D341Med (cell line): Measurements from ENCODE around the gene NECAB2.

ENCODE experiments used
- DNase-seq: peaks from one replicate; pipeline ENCODE4 v3.0.0; 2012; ENCODE audit warnings: low spot score

Gene NECAB2

DNA sequence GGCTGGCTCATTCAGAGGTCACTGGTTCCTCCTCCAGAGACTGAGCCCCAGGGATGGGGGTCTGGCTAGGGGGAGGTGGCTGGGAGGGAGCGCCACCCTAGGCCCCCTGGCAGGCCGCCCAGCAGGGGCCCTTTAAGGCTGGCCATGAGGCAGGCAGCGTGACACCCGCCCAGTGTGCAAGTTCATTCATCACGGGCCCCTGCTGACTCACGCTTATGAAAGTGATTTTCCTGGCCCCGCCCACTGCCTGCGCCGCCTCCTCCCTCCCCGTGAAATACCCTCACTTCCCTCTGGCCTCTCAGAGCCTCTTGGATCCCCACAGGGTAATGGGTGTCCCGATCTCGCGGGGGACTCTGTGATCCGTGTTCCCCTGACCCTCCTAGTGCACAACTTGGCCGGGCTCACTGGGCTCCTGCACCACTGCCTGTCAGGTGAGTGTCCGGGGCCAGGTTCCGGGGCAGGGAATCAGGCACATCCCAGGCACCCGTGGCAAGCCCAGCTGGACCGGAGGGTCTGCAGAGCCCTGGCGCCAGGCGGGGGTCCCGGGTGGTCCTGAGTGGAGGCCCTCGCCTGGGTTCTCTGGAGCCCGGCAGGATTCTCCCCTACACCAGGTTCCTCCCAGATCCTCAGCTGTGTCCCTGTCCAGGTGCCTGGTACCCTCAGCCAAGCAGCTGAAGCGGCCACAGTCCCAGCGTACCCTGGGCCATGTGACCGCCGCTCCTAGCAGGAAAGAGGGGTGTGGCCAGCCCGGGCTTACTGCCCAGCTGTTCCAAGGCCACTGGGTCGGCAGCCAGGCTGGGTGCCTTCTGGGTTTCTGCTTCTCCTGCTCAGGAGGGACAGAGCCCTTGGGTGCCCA is 14.9 kb upstream of the NECAB2 start, which contains the start of gene OSGIN1:
Gene OSGIN1, plus strand, starts transcription at position 301 of the 856 bp plus-strand sequence. CDS start 4,432 bp downstream, outside the sequence.
- DNase-seq: peak; percentile 84

DNA sequence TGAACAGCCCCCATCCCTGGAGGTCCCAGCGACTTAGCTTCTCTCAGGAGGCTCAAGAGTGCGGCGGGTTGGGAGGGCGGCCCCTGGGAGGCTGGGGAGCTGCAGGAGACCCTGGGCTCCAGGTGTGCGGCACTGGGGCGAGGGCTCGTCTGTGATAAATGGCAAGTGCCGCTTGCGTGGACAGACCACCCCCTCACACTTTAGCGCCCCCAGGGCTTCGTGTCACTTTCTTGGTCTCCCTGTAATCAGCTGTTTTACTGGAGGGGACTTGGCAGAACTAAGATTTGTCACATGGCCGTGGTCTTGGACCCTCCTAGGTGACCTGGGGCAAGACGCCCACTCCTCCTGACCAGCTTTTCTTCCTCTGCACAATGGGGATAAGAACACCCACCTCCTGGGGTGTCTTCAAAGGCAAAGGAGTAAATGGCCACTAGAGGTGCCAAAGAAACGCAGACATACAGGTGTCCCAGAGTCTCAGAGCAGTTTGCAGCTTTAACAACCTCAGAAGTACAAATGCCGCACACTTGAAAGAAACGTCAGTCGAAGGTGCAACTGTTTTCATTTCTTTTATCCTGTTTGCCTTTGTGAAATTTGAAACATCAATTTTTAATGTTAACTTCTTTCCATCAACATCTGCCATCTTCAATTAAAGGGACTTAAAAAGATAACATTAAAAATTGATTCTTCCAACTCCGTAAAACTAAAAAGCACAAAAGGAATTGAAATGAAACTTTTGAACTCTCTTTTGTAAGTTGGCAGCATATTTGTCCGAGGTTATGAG is 14.1 kb upstream of the NECAB2 start:
- no peak for DNase-seq

DNA sequence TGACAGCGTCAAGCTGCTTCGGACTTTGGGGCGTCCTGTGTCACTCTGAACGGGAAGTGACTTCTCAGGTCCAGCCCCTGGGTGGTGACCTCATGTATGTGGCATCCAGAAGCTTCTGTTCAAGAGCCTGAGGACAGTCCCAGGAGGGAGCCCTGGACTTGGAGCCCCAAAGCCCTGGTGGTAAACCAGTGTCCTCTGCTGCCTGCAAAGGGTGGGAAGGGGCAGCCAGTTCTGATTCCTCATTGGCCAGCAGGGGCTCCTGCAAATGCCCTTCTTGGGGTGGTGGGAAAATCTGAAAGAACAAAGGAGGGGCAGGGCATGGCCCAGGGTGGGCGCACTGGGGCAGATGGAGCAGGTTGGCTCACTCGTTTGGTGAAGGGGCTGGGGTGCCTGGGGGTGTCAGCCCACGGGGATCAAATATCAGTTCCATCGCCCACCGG is 13.4 kb upstream of the NECAB2 start:
- no peak for DNase-seq

DNA sequence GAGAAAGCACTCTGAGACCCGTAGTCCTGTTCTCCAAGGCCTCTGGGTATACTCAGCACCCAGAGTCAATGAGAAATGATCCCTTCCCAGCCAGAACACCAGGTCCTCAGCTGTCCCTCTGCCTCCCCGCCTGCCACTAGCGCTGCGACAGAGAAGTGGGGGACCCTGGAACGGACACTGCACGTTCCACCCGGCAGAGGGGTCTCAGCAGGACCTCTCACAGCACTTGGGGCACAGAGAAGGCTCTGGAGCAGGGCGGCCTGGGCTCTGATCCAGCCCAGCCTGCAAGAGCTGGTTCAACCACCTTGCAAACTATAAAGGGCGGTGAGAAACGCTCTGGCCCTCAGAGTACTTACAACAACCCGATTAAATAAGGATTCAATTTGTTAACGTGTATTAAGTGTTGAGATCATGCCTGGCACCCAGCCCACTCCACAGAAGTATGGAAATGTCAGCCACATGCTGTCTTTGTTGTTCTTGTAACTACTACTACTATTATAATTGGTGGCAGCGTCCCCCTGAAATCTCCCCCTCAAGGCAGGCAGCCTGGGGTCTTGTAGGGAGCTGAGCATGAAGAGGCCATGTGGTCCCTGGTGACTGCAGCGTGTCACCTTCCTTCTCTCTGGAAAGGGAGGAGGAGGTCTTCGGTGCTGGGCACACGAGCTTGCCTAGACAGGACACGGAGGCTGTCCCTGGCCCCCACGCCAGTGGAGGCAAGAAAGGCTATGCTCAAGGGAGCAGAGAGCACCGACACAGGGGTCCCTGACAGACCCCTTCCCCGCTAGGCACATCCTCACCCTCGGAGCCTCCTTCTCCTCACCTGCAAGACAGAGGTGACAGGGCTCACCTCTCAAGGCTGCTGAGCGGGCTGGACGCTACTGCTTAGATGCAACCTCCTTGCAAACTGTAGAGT is 12.6 kb upstream of the NECAB2 start:
- DNase-seq: no peak

DNA sequence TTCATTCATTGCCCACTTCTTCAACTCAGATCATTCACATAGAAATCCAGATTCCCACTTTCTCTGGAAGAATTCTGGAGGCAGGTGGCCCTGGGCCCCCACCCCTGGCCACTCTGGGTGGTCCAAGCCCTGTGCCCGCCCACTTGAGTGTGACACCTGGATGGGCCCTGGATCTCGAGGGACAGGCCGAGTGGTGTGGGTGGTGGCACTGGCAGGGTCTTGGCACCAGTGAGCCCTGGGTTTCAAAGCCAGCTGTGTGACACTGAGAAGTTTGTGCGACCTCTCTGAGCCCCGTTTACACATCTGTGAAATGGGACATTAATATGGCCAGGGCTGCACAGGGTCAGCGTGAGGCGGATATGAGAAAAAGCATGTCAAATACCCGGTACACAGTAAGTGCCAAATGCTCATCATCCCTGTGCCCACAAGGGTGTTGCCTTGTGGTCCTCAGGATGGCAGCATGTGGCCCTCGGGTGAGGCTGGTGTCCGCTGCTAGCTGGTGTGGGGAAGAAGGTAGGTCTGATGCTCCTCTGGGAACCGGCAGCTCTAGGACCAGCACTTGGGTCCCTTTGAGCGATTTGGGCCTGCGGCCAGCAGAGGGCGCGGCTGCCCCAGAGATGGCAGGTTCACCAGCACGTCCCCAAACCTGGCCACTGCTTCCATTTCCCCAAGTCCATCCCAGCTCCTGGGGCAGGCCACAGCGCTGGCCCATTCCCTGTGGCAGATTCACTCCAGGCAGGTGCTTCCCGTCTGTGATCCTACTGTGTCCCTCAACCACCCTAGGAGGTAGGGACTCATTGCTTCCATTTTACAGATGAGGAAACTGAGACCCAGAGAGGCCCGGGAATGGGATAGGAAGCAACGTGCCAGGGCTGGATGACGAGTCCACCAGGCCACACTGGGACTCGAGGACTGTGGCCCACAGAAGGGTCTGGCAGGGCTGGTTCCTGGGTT is 11.4 kb upstream of the NECAB2 start:
- peak; percentile 85 for DNase-seq

DNA sequence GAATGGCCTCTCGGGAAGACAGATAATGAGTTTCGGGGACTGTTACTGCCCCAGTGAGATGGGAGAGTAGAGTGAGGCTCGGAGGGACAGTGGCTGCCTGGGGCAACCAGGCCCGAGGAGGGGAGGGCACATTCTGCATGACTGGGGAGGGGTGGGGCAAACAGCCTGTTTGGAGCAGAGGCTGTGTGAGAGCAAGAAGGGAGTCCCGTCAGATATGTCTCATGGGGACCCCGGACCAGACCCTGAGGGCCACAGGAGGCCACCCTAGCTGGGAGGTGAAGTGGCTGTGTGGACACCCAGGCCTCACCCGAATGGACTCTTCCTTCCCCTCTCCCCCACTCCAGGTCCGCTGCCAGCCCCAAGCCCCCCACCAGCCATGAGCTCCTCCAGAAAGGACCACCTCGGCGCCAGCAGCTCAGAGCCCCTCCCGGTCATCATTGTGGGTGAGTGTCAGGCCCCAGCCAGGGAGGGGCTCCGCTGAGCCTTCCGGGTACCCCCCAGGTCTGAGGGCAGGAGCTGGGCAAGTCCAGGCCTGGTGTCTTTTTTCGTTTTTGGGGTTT is 10.7 kb upstream of the NECAB2 start:
- no peak for DNase-seq

DNA sequence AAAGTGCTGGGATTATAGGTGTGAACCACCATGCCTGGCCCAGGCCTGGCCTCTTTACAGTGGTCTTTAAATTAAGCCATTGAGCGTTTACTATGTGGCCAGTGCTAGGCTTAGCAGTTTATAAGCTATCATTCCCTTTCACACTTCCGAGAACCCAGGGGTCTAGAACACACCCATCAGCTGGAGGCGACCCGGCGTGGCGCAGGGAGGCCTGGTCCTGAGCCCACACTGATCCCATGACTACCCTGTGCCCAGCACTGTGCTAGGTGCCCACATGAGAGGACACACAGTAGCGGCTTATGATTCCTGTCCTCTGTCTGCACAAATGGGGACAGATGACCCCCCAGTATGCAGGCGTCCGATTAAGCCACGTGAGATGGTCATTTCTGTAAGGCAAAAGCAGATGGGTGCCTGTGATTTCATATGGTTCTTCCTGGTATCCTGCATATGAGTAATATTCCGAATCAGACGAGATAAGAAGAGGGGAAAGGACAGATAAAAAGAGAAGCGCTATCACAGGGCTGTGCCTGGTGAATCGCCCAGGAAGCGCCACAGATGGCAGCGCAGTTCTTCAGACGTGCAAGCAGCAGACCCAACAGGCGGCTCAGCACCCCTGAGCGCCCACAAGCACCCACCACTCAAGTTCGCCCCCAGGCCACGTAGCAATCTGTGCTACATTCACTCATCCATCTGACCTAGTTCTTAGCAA is 9.8 kb upstream of the NECAB2 start:
- DNase-seq: no peak

DNA sequence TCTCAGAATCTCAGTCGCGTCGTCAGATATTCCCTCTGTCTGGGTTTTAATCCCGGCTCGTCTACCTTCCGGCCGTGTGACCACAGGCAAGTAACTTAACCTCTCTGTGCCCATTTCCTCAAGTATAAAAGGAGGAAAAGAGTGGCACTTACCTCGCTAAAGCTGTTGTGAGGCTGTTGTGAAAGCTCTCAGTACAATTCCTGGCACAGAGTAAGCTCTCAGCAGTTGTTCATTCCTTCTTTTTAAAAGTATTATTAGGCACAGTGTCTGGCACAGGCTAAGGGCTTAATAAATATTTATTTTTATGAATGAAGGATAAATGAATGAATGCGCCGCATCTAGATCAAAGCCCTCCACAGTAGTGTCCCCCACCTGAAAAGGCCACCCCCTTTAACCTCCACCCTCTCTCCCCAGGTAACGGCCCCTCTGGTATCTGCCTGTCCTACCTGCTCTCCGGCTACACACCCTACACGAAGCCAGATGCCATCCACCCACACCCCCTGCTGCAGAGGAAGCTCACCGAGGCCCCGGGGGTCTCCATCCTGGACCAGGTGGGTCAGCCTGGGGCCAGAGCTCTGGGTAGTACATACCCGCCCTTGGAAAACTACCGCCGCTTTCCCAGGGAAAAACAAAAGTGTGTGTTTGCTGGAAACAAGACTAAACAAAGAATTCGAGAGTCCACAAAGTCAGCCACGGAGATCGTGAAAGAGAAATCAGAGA is 9.0 kb upstream of the NECAB2 start:
- no peak for DNase-seq

DNA sequence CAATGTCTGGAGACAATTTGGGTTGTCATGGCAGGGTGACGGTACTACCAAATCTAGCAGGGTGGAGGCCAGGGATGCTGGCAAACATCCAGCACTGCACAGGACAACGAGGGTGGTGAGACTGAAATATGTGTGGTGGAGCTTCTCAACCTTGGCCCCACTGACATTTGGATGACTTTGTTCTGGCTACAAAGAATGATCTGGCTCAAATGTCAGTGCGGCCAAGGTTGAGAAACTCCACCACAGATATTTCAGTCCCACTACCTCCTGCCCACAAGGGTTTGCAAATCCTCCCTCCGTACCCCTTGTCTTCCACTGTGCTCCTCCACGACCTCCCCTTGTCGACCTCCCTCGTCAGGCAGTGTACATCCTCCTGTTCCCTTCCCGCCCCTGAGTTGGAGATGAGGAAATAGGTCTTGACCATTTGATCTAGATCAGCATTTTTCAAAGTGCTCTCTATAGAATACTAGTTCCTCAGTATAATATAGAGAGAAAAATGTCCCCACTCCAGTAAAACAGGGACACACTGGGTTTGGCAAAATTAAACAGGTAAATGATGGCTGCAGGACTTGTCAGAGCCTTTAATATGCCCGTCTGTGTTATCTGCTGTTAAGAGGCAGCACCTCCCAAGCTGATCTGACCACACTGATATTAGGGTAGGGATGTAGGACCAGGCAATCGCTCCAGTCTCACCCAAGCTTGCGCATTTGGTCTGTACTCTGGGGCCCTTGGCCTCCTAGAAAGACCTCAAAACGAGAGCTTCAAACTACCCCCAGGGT is 8.2 kb upstream of the NECAB2 start:
- no peak for DNase-seq

DNA sequence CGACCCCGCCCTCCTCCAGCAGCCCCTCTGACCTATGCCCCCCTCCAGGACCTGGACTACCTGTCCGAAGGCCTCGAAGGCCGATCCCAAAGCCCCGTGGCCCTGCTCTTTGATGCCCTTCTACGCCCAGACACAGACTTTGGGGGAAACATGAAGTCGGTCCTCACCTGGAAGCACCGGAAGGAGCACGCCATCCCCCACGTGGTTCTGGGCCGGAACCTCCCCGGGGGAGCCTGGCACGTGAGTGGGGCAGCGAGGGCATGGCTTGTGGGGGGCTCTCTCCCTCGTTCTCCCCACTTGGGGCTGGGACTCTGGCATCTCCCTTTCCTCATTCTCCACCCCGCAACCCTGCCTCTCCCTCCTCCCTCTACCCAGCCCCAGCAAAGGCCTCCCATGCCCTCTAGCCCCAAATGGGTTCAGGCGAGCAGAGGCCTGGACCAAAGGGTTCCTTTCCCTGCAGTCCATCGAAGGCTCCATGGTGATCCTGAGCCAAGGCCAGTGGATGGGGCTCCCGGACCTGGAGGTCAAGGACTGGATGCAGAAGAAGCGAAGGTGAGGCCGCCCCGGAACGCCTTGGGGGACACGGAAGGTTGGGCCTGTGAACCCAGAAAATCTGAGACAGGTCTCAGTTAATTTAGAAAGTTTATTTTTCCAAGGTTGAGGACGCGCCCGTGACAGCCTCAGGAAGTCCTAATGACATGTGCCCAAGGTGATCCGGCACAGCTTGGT is 7.4 kb upstream of the NECAB2 start:
- no peak for DNase-seq

DNA sequence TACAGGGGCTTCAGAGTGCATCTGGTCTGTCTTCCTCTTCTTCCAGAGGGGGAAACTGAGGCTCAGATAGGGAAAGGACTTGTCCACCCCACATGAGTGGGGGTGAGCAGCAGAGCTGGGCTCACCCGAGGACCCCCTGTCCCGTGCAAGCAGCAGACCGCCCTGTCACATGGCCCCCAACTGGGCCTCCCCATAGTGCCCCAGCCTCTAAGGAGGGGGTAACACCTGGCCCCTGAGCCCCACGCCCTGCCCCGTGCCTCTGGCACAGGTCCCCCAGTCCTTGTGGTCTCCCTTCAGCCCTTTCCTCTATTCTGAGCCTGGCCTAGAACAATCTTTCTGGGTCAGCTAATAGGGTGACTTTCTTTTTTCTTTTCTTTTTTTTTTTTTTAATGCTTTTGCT is 6.5 kb upstream of the NECAB2 start:
- DNase-seq: no peak

DNA sequence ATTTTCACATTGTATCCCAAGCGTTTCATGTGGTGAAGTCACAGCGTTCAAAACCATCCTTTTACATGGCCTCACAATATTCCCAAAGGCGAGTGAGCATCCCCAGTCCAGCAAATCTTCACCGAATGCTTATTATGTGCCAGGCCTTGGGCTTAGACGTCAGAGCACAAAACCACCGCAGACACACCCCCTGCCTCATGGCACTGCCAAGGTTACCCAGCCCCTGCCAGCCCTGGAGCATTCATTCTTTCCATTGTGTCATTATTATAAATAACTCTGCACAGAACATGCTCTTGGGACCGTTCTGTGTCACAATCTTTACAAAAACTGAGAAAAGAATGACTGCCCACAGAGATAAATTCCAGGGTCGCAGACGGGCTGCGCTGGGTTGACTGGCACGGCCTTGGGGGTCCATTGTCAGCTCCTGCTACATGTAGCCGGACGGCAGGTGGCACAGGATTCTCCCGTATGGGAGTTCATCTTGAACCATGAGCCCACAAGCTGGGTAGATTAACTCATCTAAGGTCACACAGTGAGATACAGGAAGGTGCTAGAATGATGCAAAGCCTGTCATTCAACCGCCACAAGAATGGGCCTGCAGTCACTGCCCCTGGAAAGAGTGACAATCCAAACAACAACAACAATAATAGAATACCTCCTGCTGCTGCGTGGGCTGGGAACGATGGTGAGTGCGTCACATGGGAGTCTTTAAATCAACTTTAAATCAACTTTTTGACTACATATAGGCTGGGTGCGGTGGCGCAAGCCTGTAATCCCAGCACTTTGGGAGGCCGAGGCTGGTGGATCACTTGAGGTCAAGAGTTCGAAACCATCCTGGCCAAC is 4.5 kb upstream of the NECAB2 start:
- no peak for DNase-seq

DNA sequence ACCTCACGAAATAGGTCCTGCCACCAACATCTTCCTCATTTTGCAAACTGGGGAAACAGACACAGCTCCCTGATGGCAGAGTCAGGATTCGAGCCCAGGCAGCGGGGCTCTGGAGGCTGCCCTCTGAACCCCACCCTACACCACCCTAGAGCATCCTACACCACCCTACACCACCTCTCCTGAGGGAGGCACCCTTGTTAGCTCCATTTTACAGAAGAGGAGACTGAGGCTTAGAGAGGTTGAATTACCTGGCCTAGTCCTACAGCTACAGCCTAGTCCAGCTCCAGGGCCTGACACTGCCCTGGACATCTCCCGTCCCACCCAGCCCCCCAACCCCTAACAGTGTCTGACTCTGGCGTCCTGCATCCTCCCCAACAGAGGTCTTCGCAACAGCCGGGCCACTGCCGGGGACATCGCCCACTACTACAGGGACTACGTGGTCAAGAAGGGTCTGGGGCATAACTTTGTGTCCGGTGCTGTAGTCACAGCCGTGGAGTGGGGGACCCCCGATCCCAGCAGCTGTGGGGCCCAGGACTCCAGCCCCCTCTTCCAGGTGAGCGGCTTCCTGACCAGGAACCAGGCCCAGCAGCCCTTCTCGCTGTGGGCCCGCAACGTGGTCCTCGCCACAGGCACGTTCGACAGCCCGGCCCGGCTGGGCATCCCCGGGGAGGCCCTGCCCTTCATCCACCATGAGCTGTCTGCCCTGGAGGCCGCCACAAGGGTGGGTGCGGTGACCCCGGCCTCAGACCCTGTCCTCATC is 3.2 kb upstream of the NECAB2 start:
- no peak for DNase-seq

DNA sequence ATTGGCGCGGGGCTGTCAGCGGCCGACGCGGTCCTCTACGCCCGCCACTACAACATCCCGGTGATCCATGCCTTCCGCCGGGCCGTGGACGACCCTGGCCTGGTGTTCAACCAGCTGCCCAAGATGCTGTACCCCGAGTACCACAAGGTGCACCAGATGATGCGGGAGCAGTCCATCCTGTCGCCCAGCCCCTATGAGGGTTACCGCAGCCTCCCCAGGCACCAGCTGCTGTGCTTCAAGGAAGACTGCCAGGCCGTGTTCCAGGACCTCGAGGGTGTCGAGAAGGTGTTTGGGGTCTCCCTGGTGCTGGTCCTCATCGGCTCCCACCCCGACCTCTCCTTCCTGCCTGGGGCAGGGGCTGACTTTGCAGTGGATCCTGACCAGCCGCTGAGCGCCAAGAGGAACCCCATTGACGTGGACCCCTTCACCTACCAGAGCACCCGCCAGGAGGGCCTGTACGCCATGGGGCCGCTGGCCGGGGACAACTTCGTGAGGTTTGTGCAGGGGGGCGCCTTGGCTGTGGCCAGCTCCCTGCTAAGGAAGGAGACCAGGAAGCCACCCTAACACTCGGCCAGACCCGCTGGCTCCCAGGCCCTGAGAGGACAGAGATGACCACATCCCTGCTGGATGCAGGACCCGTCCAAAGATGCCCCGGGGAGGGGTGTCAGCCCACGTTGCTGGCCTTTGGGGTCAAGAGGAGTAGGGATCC is 2.4 kb upstream of the NECAB2 start:
- DNase-seq: no peak

DNA sequence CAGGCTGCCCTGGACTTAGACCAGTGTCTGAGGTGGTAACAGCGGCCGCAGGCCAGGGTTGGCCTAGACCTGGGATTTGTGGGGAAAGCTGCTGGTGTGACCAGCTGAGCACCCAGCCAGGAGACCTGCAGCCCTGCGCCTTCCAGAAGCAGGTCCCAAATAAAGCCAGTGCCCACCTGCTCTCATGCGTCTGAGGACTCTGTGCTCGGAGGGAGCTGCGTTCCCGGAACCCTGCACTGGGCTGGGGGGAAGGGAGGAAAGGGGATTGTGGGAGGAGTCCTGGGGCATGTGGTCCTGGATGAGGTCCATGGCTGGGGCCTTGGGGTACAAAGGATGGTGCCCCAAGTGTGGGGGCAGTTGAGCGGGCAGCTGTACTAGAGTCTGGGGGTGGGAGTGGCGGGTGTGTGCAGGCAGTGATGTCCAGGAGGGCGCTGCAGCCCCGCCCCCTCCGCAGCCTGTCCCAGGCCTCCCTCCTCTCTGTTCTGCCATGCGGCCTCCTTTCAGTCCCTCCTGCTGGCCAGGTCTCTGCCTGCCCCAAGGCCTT is 1.8 kb upstream of the NECAB2 start:
- no peak for DNase-seq
